GM23338 (cell line): ENCODE data around the gene CTDNEP1. TPM values are rescaled to one million over a fixed set of nuclear protein-coding genes. Genes with fewer than 3 reads are reported as not detected.

Experiments used
- ATAC-seq: fragments of 200-7000 bp; cut with Tn5 transposase; 3 replicates; pipeline ENCODE4 v1.9.1; 2020
- DNase-seq: peaks from one replicate; pipeline ENCODE4 v3.0.0-alpha.2; 2015; ENCODE audit warnings: low spot score
- H2AFZ ChIP-seq: fragments of 200-600 bp; sonication (generic); 2 replicates; pipeline ENCODE4 v1.8.0; 2016; ENCODE audit warnings: antibody characterized with exemption, mild to moderate bottlenecking, moderate library complexity
- H3F3A ChIP-seq: fragments of 200-600 bp; sonication (generic); replicated peaks from 2 replicates; pipeline ENCODE4 v1.8.0; 2017; ENCODE audit warnings: antibody characterized with exemption, mixed run types, low read depth
- H3K27ac ChIP-seq: fragments of 200-600 bp; sonication (generic); 2 replicates; pipeline ENCODE4 v1.6.1; 2016; ENCODE audit warnings: low read depth
- H3K27me3 ChIP-seq: fragments of 200-600 bp; sonication (generic); 2 replicates; pipeline ENCODE4 v1.8.0; 2016; ENCODE audit warnings: mild to moderate bottlenecking, mixed run types, moderate library complexity; ENCODE audit not compliant: insufficient read depth
- H3K36me3 ChIP-seq: fragments of 200-600 bp; sonication (generic); 2 replicates; pipeline ENCODE4 v1.8.0; 2016; ENCODE audit warnings: mild to moderate bottlenecking; ENCODE audit not compliant: insufficient read depth
- H3K4me1 ChIP-seq: fragments of 200-600 bp; sonication (generic); 2 replicates; pipeline ENCODE4 v1.8.0; 2016; ENCODE audit warnings: mild to moderate bottlenecking, moderate library complexity; ENCODE audit not compliant: insufficient read depth
- H3K4me2 ChIP-seq: fragments of 200-600 bp; sonication (generic); 2 replicates; pipeline ENCODE4 v1.7.1; 2017; ENCODE audit warnings: mixed run types
- H3K4me3 ChIP-seq: fragments of 200-600 bp; sonication (generic); 2 replicates; pipeline ENCODE4 v1.6.1; 2016; ENCODE audit warnings: mixed run types
- H3K79me2 ChIP-seq: fragments of 200-600 bp; sonication (generic); replicated peaks from 2 replicates; pipeline ENCODE4 v1.8.0; 2017; ENCODE audit warnings: mild to moderate bottlenecking; ENCODE audit not compliant: insufficient read depth
- H3K9me2 ChIP-seq: fragments of 200-600 bp; sonication (generic); 2 replicates; pipeline ENCODE4 v1.8.0; 2017; ENCODE audit not compliant: insufficient read depth
- H4K20me1 ChIP-seq: fragments of 200-600 bp; sonication (generic); replicated peaks from 2 replicates; pipeline ENCODE4 v1.8.0; 2017; ENCODE audit warnings: mild to moderate bottlenecking; ENCODE audit not compliant: insufficient read depth
- H3K27ac Mint-ChIP-seq: 2 replicates; pipeline ENCODE4 v1.8.0; 2020; ENCODE audit warnings: inconsistent platforms, mild to moderate bottlenecking, moderate library complexity, mixed read lengths
- H3K27me3 Mint-ChIP-seq: 3 replicates; pipeline ENCODE4 v1.8.0; 2022; ENCODE audit warnings: low read depth, mild to moderate bottlenecking, moderate library complexity, mixed read lengths, inconsistent platforms; ENCODE audit not compliant: insufficient read depth, poor library complexity
- H3K36me3 Mint-ChIP-seq: 3 replicates; pipeline ENCODE4 v1.8.0; 2021; ENCODE audit warnings: low read depth, mild to moderate bottlenecking, inconsistent platforms, moderate library complexity, mixed read lengths
- H3K4me1 Mint-ChIP-seq: 3 replicates; pipeline ENCODE4 v1.8.0; 2020; ENCODE audit warnings: mild to moderate bottlenecking, inconsistent platforms, mixed read lengths
- H3K4me3 Mint-ChIP-seq: 3 replicates; pipeline ENCODE4 v1.8.0; 2021; ENCODE audit warnings: moderate library complexity, mild to moderate bottlenecking, inconsistent platforms, mixed read lengths
- H3K9me3 Mint-ChIP-seq: 3 replicates; pipeline ENCODE4 v1.8.0; 2020; ENCODE audit warnings: moderate library complexity, mild to moderate bottlenecking, inconsistent platforms, mixed read lengths
- CREB1 ChIP-seq: fragments of 250-450 bp; sonication (Bioruptor Pico); IDR thresholded peaks from 2 replicates; pipeline ENCODE4 v1.5.0; 2020; ENCODE audit warnings: low read depth, mild to moderate bottlenecking, moderate library complexity
- EZH2 ChIP-seq: fragments of 200-600 bp; sonication (generic); IDR thresholded peaks from one replicate; pipeline ENCODE4 v1.8.0; 2017; ENCODE audit warnings: antibody characterized with exemption, mild to moderate bottlenecking, low read depth; ENCODE audit not compliant: unreplicated experiment
- JUNB ChIP-seq: IDR thresholded peaks from one replicate; pipeline ENCODE4 v1.6.1; 2016; ENCODE audit warnings: antibody characterized with exemption; ENCODE audit not compliant: unreplicated experiment
- POLR2AphosphoS5 ChIP-seq: IDR thresholded peaks from 2 replicates; pipeline ENCODE4 v1.6.1; 2016; ENCODE audit warnings: antibody characterized with exemption, low read depth
- STAT1 ChIP-seq: IDR thresholded peaks from one replicate; pipeline ENCODE4 v1.6.1; 2016; ENCODE audit warnings: antibody characterized with exemption; ENCODE audit not compliant: unreplicated experiment
- ZNF114 ChIP-seq: fragments of 250-450 bp; sonication (Bioruptor Pico); IDR thresholded peaks from 2 replicates; pipeline ENCODE4 v1.5.0; 2020; ENCODE audit warnings: mild to moderate bottlenecking, moderate library complexity
- ZNF331 ChIP-seq: fragments of 250-450 bp; sonication (Bioruptor Pico); IDR thresholded peaks from 2 replicates; pipeline ENCODE4 v1.5.0; 2020; ENCODE audit warnings: low read depth, mild to moderate bottlenecking, moderate library complexity
- polyA plus RNA-seq: library from polyadenylated mRNA; unstranded; fragments of >200 nt; fragmentation: Nextera tagmentation; extraction: Ambion mirVana; gene quantifications from 2 replicates; pipeline ENCODE4 v1.2.1, GENCODE V29; 2016
- total RNA-seq: library from RNA; depleted of rRNA; stranded (reverse); fragments of >200 nt; shearing (Covaris generic); gene quantifications from 2 replicates; pipeline ENCODE4 v1.2.3, GENCODE V29; 2014
- TF ChIP-seq, protein P1 (sequence below): IDR thresholded peaks from 2 replicates; pipeline ENCODE4 v1.6.1; 2016; ENCODE audit warnings: antibody characterized with exemption
- TF ChIP-seq, protein P2 (sequence below), 2 experiments: fragments of 200-600 bp in 1 of 2; sonication (generic) in 1 of 2; conservative IDR thresholded peaks; 2 replicates each; pipeline versions ENCODE4 v1.5.1 to v1.6.1; 2016 to 2017; ENCODE audit warnings: antibody characterized with exemption in 2 of 2, low read depth in 2 of 2, mild to moderate bottlenecking in 2 of 2, moderate library complexity in 1 of 2
- TF ChIP-seq, protein P3 (sequence below): IDR thresholded peaks from one replicate; pipeline ENCODE4 v1.6.1; 2018; ENCODE audit warnings: antibody characterized with exemption; ENCODE audit not compliant: unreplicated experiment
- TF ChIP-seq, protein P4 (sequence below): fragments of 250-450 bp; sonication (Bioruptor Pico); IDR thresholded peaks from 2 replicates; pipeline ENCODE4 v1.5.0; 2020; ENCODE audit warnings: mild to moderate bottlenecking, moderate library complexity

CTDNEP1 gene
- total and polyA plus RNA-seq, 2 experiments from 2014 or later: 48.1 to 93.4 TPM

DNA sequence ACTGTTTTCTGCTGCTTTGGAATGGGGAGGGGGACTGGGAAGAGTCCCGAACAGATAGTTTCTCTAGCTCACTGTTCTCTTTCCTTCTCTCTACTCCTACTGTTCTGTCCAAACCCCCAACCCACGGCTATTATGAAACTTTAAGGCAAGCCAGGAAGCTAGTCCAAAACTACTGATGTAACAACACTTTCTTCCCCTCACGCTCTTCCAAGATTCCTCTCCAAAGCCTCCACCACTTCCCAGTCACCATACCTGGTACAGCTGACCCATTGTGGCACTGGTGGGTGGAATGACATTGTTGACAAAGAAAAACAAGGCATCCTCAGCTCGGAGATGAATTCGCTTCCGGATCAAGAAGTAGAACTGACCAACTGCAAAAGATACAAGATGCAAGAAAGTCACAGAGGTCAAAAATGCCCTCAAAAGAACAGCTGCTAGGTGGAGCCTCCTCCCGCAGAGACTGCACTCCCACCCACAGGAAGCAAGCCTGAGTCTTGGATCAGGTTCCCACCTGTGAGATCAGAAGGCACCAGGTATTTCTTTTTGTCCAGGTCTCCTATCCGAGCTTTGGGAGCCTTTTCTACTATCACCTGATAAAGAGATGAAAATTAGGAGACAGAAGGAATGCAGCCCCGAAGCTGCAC, 10.3 kb downstream of the CTDNEP1 start:
- ATAC-seq (no peak), DNase-seq (no peak)
- peak overlapping the region; percentile 81 for H3K4me2 ChIP-seq
- peaks cover 40% of the 10 kb centered on the region for H3K79me2 ChIP-seq
- H4K20me1 ChIP-seq: peaks cover 13% of the 10 kb centered on the region
- TF ChIP-seq JUNB (no peak), POLR2AphosphoS5 (no peak), EZH2 (no peak), ZNF114 (no peak), ZNF331 (CRISPR knock-in tag) (no peak), STAT1 (no peak), CREB1 (CRISPR knock-in tag) (no peak)
- TF ChIP-seq, protein P1, sequence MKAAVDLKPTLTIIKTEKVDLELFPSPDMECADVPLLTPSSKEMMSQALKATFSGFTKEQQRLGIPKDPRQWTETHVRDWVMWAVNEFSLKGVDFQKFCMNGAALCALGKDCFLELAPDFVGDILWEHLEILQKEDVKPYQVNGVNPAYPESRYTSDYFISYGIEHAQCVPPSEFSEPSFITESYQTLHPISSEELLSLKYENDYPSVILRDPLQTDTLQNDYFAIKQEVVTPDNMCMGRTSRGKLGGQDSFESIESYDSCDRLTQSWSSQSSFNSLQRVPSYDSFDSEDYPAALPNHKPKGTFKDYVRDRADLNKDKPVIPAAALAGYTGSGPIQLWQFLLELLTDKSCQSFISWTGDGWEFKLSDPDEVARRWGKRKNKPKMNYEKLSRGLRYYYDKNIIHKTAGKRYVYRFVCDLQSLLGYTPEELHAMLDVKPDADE: no peak
- TF ChIP-seq, protein P2, sequence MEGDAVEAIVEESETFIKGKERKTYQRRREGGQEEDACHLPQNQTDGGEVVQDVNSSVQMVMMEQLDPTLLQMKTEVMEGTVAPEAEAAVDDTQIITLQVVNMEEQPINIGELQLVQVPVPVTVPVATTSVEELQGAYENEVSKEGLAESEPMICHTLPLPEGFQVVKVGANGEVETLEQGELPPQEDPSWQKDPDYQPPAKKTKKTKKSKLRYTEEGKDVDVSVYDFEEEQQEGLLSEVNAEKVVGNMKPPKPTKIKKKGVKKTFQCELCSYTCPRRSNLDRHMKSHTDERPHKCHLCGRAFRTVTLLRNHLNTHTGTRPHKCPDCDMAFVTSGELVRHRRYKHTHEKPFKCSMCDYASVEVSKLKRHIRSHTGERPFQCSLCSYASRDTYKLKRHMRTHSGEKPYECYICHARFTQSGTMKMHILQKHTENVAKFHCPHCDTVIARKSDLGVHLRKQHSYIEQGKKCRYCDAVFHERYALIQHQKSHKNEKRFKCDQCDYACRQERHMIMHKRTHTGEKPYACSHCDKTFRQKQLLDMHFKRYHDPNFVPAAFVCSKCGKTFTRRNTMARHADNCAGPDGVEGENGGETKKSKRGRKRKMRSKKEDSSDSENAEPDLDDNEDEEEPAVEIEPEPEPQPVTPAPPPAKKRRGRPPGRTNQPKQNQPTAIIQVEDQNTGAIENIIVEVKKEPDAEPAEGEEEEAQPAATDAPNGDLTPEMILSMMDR (conservative IDR thresholded peaks at IDR 0.05; ENCODE audit: low read depth in 2 of 2): no peak
- TF ChIP-seq, protein P3, sequence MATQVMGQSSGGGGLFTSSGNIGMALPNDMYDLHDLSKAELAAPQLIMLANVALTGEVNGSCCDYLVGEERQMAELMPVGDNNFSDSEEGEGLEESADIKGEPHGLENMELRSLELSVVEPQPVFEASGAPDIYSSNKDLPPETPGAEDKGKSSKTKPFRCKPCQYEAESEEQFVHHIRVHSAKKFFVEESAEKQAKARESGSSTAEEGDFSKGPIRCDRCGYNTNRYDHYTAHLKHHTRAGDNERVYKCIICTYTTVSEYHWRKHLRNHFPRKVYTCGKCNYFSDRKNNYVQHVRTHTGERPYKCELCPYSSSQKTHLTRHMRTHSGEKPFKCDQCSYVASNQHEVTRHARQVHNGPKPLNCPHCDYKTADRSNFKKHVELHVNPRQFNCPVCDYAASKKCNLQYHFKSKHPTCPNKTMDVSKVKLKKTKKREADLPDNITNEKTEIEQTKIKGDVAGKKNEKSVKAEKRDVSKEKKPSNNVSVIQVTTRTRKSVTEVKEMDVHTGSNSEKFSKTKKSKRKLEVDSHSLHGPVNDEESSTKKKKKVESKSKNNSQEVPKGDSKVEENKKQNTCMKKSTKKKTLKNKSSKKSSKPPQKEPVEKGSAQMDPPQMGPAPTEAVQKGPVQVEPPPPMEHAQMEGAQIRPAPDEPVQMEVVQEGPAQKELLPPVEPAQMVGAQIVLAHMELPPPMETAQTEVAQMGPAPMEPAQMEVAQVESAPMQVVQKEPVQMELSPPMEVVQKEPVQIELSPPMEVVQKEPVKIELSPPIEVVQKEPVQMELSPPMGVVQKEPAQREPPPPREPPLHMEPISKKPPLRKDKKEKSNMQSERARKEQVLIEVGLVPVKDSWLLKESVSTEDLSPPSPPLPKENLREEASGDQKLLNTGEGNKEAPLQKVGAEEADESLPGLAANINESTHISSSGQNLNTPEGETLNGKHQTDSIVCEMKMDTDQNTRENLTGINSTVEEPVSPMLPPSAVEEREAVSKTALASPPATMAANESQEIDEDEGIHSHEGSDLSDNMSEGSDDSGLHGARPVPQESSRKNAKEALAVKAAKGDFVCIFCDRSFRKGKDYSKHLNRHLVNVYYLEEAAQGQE: no peak
- TF ChIP-seq, protein P4, sequence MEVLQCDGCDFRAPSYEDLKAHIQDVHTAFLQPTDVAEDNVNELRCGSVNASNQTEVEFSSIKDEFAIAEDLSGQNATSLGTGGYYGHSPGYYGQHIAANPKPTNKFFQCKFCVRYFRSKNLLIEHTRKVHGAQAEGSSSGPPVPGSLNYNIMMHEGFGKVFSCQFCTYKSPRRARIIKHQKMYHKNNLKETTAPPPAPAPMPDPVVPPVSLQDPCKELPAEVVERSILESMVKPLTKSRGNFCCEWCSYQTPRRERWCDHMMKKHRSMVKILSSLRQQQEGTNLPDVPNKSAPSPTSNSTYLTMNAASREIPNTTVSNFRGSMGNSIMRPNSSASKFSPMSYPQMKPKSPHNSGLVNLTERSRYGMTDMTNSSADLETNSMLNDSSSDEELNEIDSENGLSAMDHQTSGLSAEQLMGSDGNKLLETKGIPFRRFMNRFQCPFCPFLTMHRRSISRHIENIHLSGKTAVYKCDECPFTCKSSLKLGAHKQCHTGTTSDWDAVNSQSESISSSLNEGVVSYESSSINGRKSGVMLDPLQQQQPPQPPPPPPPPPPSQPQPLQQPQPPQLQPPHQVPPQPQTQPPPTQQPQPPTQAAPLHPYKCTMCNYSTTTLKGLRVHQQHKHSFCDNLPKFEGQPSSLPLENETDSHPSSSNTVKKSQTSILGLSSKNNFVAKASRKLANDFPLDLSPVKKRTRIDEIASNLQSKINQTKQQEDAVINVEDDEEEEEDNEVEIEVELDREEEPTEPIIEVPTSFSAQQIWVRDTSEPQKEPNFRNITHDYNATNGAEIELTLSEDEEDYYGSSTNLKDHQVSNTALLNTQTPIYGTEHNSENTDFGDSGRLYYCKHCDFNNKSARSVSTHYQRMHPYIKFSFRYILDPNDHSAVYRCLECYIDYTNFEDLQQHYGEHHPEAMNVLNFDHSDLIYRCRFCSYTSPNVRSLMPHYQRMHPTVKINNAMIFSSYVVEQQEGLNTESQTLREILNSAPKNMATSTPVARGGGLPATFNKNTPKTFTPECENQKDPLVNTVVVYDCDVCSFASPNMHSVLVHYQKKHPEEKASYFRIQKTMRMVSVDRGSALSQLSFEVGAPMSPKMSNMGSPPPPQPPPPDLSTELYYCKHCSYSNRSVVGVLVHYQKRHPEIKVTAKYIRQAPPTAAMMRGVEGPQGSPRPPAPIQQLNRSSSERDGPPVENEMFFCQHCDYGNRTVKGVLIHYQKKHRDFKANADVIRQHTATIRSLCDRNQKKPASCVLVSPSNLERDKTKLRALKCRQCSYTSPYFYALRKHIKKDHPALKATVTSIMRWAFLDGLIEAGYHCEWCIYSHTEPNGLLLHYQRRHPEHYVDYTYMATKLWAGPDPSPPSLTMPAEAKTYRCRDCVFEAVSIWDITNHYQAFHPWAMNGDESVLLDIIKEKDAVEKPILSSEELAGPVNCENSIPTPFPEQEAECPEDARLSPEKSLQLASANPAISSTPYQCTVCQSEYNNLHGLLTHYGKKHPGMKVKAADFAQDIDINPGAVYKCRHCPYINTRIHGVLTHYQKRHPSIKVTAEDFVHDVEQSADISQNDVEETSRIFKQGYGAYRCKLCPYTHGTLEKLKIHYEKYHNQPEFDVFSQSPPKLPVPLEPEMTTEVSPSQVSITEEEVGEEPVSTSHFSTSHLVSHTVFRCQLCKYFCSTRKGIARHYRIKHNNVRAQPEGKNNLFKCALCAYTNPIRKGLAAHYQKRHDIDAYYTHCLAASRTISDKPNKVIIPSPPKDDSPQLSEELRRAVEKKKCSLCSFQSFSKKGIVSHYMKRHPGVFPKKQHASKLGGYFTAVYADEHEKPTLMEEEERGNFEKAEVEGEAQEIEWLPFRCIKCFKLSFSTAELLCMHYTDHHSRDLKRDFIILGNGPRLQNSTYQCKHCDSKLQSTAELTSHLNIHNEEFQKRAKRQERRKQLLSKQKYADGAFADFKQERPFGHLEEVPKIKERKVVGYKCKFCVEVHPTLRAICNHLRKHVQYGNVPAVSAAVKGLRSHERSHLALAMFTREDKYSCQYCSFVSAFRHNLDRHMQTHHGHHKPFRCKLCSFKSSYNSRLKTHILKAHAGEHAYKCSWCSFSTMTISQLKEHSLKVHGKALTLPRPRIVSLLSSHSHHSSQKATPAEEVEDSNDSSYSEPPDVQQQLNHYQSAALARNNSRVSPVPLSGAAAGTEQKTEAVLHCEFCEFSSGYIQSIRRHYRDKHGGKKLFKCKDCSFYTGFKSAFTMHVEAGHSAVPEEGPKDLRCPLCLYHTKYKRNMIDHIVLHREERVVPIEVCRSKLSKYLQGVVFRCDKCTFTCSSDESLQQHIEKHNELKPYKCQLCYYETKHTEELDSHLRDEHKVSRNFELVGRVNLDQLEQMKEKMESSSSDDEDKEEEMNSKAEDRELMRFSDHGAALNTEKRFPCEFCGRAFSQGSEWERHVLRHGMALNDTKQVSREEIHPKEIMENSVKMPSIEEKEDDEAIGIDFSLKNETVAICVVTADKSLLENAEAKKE (CRISPR knock-in tag): no peak
- H3K27ac Mint-ChIP-seq: peak overlapping the region; percentile 97
- peaks cover 20% of the 10 kb centered on the region for H3K4me1 ChIP-seq
- H3K4me3 ChIP-seq: peak overlapping the region; percentile 78
- H3K36me3 Mint-ChIP-seq: peaks cover 54% of the 10 kb centered on the region
- H3K4me1 Mint-ChIP-seq: peaks cover 38% of the 10 kb centered on the region
- peaks cover 21% of the 10 kb centered on the region; the same call in 1 of the 2 replicates for H3K36me3 ChIP-seq
- H3K4me3 Mint-ChIP-seq: peak overlapping the region; percentile 87
- H3K27me3 ChIP-seq: no peaks in the 10 kb centered on the region
- no peak overlapping the region for H2AFZ ChIP-seq
- H3K9me2 ChIP-seq: no peaks in the 10 kb centered on the region
- peak overlapping the region; percentile 93 for H3K27ac ChIP-seq
- no peaks in the 10 kb centered on the region; the same call in none of the 3 replicates for H3K9me3 Mint-ChIP-seq
- H3K27me3 Mint-ChIP-seq: peaks cover 33% of the 10 kb centered on the region
- peaks cover 37% of the 10 kb centered on the region for H3F3A ChIP-seq
